ENCODE measurements around the gene MAPK9. TPM values are rescaled to one million over a fixed set of nuclear protein-coding genes. Genes with fewer than 3 reads are reported as not detected.

The MAPK9 gene
- total RNA-seq, 1 donor from 2014 or later: 12.9 TPM

DNA sequence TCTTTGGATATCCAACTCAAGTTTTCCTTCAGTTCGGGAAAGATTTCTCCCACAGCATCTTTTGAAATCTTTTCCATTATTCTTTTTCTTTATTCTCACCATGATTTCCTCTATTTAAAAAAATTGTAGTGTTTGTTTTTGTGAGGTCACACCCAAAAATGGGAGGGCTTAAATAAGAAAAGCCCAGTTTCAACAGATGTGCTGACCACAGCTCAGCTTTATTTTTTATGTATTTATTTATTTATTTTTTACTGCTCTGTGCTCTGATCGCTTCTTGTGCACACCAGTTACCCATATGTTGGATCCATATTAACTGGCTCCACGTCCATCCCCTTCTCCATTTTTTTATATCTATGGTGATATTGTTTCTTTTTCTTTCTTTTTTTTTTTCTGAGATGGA is 41.0 kb upstream of the MAPK9 start:
- Histone ChIP-seq H3K27me3 (no peaks in the 10 kb centered on the region), H3K36me3 (peaks cover 7 to 18% of the 10 kb centered on the region in 2 donors), H3K4me1 (peaks cover 0 to 5% of the 10 kb centered on the region in 2 donors), H3K27ac (no peak overlapping the region), H3K9me3 (no peaks in the 10 kb centered on the region), H3K4me3 (no peak overlapping the region)
- intact Hi-C loops (cut with DNase I): no loop called here
- TF ChIP-seq, protein P1, sequence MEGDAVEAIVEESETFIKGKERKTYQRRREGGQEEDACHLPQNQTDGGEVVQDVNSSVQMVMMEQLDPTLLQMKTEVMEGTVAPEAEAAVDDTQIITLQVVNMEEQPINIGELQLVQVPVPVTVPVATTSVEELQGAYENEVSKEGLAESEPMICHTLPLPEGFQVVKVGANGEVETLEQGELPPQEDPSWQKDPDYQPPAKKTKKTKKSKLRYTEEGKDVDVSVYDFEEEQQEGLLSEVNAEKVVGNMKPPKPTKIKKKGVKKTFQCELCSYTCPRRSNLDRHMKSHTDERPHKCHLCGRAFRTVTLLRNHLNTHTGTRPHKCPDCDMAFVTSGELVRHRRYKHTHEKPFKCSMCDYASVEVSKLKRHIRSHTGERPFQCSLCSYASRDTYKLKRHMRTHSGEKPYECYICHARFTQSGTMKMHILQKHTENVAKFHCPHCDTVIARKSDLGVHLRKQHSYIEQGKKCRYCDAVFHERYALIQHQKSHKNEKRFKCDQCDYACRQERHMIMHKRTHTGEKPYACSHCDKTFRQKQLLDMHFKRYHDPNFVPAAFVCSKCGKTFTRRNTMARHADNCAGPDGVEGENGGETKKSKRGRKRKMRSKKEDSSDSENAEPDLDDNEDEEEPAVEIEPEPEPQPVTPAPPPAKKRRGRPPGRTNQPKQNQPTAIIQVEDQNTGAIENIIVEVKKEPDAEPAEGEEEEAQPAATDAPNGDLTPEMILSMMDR (IDR thresholded peaks at IDR 0.05): no peak
- DNase-seq (ENCODE audit: low spot score in 2 of 2): no peak

DNA sequence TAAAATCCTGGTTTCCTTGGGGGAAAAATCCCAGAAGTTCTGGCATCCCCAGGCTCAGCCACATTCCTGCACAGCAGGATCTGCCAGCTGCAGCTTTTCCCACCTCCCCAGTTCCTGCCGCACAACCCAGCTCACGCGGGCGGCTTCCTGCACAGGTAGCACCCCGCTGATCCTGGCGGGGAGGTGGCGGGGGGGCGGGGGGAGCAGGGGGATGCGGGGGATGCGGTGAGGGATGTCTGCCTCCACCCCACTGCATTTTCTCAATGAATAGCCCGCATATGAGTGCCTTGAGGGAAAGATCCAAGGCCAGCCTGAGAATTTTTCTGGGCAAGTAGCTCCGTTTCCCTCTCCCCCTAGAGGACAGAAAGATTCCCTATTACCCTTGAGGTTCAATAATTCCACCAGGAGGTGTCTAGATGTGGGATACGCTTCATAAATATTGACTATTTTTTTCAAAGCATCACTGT is 40.2 kb upstream of the MAPK9 start:
- Histone ChIP-seq H3K4me3 (no peak overlapping the region), H3K27ac (no peak overlapping the region), H3K36me3 (peaks cover 7 to 14% of the 10 kb centered on the region in 2 donors), H3K27me3 (no peaks in the 10 kb centered on the region), H3K9me3 (no peaks in the 10 kb centered on the region), H3K4me1 (peaks cover 0 to 5% of the 10 kb centered on the region in 2 donors)
- TF ChIP-seq, protein P1 (IDR thresholded peaks at IDR 0.05): peak in 1 of 3 experiments; percentile 14
- intact Hi-C loops (cut with DNase I): no loop called here
- no peak for DNase-seq (ENCODE audit: low spot score in 2 of 2)

DNA sequence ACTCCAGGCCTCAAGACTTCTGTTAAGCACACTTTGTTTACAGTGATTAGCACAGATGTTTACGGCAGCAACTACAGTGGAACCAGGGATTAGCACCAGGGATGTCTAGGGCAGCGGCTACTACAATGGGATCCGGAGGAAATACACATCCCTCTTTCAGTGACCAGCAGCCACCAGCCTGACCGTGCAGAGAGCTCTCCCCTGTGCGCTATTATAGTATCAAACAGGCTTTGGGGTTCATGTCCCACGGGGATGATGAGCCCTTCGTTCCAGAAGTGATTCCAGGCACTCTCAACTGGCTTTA is 39.7 kb upstream of the MAPK9 start:
- no peaks in the 10 kb centered on the region for H3K27me3 ChIP-seq
- intact Hi-C loops (cut with DNase I): no loop called here
- TF ChIP-seq, protein P1 (IDR thresholded peaks at IDR 0.05): no peak
- peaks cover 0 to 5% of the 10 kb centered on the region in 2 donors for H3K4me1 ChIP-seq
- peaks cover 7 to 14% of the 10 kb centered on the region in 2 donors for H3K36me3 ChIP-seq
- H3K9me3 ChIP-seq: no peaks in the 10 kb centered on the region
- H3K4me3 ChIP-seq: no peak overlapping the region
- no peak for DNase-seq (ENCODE audit: low spot score in 2 of 2)
- H3K27ac ChIP-seq: peak overlapping the region; percentile 33 to 56

DNA sequence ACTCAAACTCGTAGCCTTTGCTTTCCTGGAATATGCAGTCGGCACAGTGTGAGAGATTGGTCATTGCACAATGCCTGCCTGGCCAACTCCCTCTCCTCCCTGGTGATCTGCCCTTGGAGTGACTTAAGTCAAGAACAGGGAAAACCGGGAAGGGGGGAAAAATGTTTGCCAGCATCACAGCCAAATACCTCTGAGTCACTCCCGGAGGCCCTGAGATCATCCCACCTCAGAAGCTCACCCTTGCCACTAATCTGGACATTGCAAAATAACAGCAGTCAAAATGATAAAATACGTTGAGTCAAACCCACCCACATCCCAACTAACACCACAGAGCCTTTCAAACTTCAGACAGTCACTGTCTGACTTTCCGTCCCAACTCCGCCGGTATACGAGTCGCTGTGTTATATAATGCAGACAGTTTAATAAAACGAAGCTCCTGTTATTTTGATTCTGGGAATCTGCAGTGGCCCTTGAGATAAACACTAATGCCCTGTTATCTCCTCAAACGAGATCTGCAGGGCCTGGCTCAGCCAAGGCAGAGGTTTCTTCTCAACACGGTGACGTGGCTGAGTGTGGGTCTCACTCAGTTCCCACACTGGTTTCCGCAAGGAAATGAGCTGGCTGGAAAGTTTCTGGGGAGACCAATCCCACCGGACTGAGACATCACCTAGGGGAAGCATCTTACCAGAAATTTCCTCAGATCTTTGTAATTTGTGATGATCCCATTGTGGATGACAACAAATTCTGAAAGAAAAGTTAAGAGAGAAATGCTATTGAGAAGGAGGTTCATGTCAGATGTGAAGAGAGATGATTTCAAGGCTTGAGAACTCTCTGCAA is 39.1 kb upstream of the MAPK9 start:
- TF ChIP-seq, protein P1 (IDR thresholded peaks at IDR 0.05): no peak
- Histone ChIP-seq H3K4me1 (peaks cover 0 to 5% of the 10 kb centered on the region in 2 donors), H3K36me3 (peaks cover 7 to 13% of the 10 kb centered on the region in 2 donors), H3K9me3 (no peaks in the 10 kb centered on the region), H3K4me3 (no peak overlapping the region), H3K27ac (peak overlapping the region; percentile 33 to 56), H3K27me3 (no peaks in the 10 kb centered on the region)
- intact Hi-C loops (cut with DNase I): no loop called here
- peak in 1 of 2 donors; percentile 86 for DNase-seq (ENCODE audit: low spot score in 2 of 2)

DNA sequence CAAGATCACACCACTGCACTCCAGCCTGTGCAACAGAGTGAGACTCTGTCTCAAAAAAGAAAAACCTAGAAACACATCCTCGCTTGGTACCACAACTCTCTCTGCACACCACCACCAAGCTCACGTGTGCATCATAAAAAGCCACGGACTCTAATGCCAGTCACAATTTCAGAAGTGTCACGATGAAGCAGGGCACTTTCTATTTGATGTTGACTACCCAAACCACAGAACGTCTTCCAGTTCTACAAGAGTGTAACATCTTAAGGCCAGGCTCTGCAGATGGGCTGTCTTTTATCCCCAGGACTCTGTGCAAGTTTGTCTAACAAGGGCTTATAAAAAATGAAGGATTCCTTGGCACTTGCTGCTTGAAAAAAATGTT is 38.4 kb upstream of the MAPK9 start:
- H3K4me3 ChIP-seq: no peak overlapping the region
- TF ChIP-seq, protein P1 (IDR thresholded peaks at IDR 0.05): no peak
- H3K36me3 ChIP-seq: peaks cover 2 to 5% of the 10 kb centered on the region in 2 donors
- H3K27me3 ChIP-seq: no peaks in the 10 kb centered on the region
- intact Hi-C loops (cut with DNase I): no loop called here
- DNase-seq (ENCODE audit: low spot score in 2 of 2): no peak
- H3K9me3 ChIP-seq: no peaks in the 10 kb centered on the region
- H3K4me1 ChIP-seq: peaks cover 0 to 5% of the 10 kb centered on the region in 2 donors
- peak overlapping the region in 1 of 2 donors; percentile 8 for H3K27ac ChIP-seq
